Epithelial cell of proximal tubule (primary cell): ENCODE data around the gene CELF4. TPM values are rescaled to one million over a fixed set of nuclear protein-coding genes. Genes with fewer than 3 reads are reported as not detected.

Experiments
- DNase-seq: peaks from one replicate; pipeline ENCODE4 v3.0.0-alpha.2; 2011; ENCODE audit warnings: low read depth
- H3K4me3 ChIP-seq: 2 replicates; pipeline ENCODE4 v1.5.1; 2011; ENCODE audit warnings: low read depth, mild to moderate bottlenecking, low read length
- CTCF ChIP-seq: conservative IDR thresholded peaks from 2 replicates; pipeline ENCODE4 v1.5.1; 2012; ENCODE audit warnings: low read depth, mild to moderate bottlenecking, low read length
- total RNA-seq: library from RNA; depleted of rRNA; stranded (reverse); fragments of >200 nt; gene quantifications from 2 replicates; pipeline ENCODE4 v1.2.3, GENCODE V29; 2015

The CELF4 gene
- total RNA-seq, 1 donor from 2014 or later = not detected

- H3K4me3 ChIP-seq = no peak overlapping the region
- no peak for DNase-seq
- TF ChIP-seq CTCF = peak; percentile 85
Observed at GRCh38 chr18:37322492-37323035, 243.0 kb downstream of the CELF4 start.

GRCh38 chr18:37321582-37322491 is 243.8 kb downstream of the CELF4 start:
- no peak for TF ChIP-seq CTCF
- no peak for DNase-seq
- no peak overlapping the region for H3K4me3 ChIP-seq

- no peak for DNase-seq
- H3K4me3 ChIP-seq = no peak overlapping the region
- TF ChIP-seq CTCF = no peak
Observed at GRCh38 chr18:37320317-37320716, 245.3 kb downstream of the CELF4 start.

GRCh38 chr18:37318360-37319355 is 246.9 kb downstream of the CELF4 start:
- no peak overlapping the region for H3K4me3 ChIP-seq
- no peak for DNase-seq
- TF ChIP-seq CTCF = no peak

- no peak for TF ChIP-seq CTCF
- no peak overlapping the region for H3K4me3 ChIP-seq
- no peak for DNase-seq
Observed at GRCh38 chr18:37317486-37317885, 248.1 kb downstream of the CELF4 start.

- TF ChIP-seq CTCF = no peak
- no peak for DNase-seq
- no peak overlapping the region for H3K4me3 ChIP-seq
Observed at GRCh38 chr18:37316468-37316867, 249.1 kb downstream of the CELF4 start.
